ENCODE measurements around the gene CXCR6. TPM values are rescaled to one million over a fixed set of nuclear protein-coding genes. Genes with fewer than 3 reads are reported as not detected.
A peak's percentile ranks its signal among the peaks of the same experiment; 100 is the strongest.
"Not testable (repeated sequence)": the region's sequence is repeated elsewhere in the genome, so short reads cannot be mapped to it uniquely, and the experiment has no call there.

The CXCR6 gene
- polyA plus RNA-seq, 1 donor = 0.28 TPM

GRCh38 chr3:45987368-45988291 is 44.4 kb downstream of the CXCR6 start:
- no peak for DNase-seq (ENCODE audit: low read depth)

DNA sequence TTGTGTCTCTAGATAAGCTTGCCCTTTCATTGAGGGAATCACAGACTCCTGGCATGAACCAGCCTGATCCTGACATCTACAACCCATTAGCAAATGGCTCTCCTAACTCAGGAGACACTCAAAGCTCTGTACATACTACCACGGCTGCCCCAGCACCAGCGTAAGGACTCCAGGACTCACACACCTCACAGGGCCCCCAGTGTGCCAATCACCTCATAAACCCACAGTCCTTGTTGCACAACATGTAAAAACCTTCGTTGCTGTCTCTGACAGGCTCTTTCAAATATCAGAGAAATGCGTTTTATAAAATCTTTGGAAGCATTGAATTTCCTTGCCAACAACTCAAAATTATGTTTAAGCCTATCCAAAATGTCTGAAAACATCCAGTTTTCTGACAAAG is 45.1 kb downstream of the CXCR6 start:
- DNase-seq (ENCODE audit: low read depth) = no peak

- no peak for DNase-seq (ENCODE audit: low read depth)
Observed at GRCh38 chr3:45988804-45989203, 45.5 kb downstream of the CXCR6 start.

- DNase-seq (ENCODE audit: low read depth) = no peak
Observed at GRCh38 chr3:45990181-45990580, 46.9 kb downstream of the CXCR6 start.

- DNase-seq (ENCODE audit: low read depth) = no peak
Observed at GRCh38 chr3:45991341-45991740, 48.1 kb downstream of the CXCR6 start.

- DNase-seq (ENCODE audit: low read depth) = no peak
Observed at GRCh38 chr3:45992133-45992729, 49.0 kb downstream of the CXCR6 start.

DNA sequence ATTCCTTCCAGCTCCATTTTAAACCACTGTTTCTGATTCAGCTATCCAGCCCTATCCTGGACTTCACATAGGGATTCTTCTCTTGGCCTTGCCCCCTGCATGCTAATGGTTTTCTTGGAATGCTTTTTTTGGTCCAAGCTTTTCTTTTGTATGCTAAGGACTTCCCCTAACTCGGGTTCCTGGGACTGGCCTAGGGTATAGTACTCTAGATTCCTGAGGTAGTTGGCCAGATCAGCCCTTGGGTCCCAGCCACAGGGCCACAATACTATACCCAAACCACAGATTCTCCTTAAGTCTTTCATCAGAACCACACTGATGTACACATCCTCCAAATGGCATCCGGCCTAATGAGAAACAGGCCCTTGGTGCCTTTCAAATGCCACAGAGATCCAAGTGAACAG is 49.6 kb downstream of the CXCR6 start:
- no peak for DNase-seq (ENCODE audit: low read depth)

DNA sequence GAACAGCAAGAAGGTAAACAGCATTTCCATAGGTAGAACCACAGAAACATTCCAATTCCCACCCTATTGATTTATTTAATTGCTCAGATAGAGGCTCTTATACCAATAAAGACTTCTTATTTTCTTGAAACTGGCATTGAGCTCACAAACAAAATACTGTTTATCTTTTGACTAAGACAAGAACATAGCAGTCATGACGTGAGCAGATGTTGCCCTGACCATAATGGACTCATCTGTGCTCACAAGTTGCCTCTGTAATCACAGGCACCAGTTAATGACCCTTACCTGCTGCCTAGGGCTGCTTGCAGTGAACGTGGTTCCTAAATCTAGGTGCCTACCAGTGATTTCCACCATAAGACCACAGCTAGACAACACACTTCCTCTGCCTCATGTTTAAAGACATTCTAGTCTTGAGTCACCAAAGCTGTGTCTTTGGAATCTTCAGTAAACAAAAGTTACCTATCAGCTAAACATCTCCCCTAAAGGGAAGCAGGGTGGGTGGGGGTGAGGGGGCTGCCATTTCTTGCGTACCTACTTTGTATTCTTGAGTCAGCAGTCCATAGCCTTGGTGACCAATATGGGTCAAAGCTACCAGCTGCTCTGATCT is 50.3 kb downstream of the CXCR6 start:
- no peak for DNase-seq (ENCODE audit: low read depth)

GRCh38 chr3:45994419-45995235 is 51.4 kb downstream of the CXCR6 start:
- DNase-seq (ENCODE audit: low read depth) = no peak

- DNase-seq (ENCODE audit: low read depth) = peak; percentile 45
Observed at GRCh38 chr3:45995236-45996192, 52.2 kb downstream of the CXCR6 start, which contains the start of gene FYCO1. TSS of gene FYCO1 (minus strand) at chr3:45995824. CDS start at chr3:45984910, 10,914 bp downstream.

DNA sequence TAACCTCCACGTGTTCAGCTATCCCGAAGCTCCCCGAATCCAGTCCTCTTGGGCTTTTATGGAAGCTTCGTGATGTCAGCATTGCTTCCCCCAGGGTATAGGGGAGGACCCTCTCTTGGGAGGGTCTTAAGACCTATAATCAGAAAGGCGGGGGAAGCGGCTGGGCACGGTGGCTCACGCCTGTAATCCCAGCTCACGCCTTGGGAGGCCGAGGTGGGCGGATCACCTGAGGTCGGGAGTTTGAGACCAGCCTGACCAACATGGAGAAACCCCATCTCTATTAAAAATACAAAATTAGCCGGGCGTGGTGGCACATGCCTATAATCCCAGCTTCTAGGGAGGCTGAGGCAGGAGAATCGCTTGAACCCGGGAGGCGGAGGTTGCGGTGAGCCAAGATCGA is 54.2 kb downstream of the CXCR6 start:
- not testable (repeated sequence) for DNase-seq (ENCODE audit: low read depth)

- DNase-seq (ENCODE audit: low read depth) = no peak
Observed at GRCh38 chr3:45997942-45998341, 54.7 kb downstream of the CXCR6 start.

Other genes starting within 250 kb of the CXCR6 start
- gene SLC6A20, start 146.9 kb upstream of the CXCR6 start, polyA plus RNA-seq (ENCODE audit: insufficient read length) = 0.28 TPM
- 15.2 TPM for gene LZTFL1, start 101.3 kb upstream of the CXCR6 start, polyA plus RNA-seq (ENCODE audit: insufficient read length)
- not detected for gene CCR9, start 56.9 kb upstream of the CXCR6 start, polyA plus RNA-seq (ENCODE audit: insufficient read length)
- 33.7 TPM for gene FYCO1, start 52.4 kb downstream of the CXCR6 start, polyA plus RNA-seq (ENCODE audit: insufficient read length)
- gene XCR1, start 84.0 kb downstream of the CXCR6 start, polyA plus RNA-seq (ENCODE audit: insufficient read length) = 0.27 TPM

Data from forelimb muscle (tissue), 1 donor.